ENCODE results near the gene CHCHD6.

Gene CHCHD6

DNA sequence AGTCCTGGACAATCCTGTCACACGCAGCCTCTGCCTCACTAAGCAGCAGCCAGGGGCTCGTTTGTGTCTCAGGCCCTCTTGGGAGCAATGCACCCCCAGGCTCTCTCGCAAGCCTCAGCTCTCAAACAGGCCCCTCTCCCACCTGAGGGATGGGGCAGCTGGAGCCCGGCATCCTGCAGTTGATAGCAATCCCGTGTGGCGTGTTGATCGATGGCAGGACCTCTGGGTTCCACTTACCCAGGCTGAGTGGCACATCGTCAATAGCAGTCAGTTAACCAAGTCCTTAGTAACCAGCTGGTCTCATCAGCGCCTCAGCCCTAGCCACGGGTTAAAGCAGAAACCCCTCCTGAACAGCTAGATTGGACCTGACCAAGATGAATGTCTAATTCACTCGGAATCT is 242.4 kb downstream of the CHCHD6 start:
- DNase-seq: no peak

GRCh38 chr3:126947429-126947828 is 243.4 kb downstream of the CHCHD6 start:
- DNase-seq: no peak

DNA sequence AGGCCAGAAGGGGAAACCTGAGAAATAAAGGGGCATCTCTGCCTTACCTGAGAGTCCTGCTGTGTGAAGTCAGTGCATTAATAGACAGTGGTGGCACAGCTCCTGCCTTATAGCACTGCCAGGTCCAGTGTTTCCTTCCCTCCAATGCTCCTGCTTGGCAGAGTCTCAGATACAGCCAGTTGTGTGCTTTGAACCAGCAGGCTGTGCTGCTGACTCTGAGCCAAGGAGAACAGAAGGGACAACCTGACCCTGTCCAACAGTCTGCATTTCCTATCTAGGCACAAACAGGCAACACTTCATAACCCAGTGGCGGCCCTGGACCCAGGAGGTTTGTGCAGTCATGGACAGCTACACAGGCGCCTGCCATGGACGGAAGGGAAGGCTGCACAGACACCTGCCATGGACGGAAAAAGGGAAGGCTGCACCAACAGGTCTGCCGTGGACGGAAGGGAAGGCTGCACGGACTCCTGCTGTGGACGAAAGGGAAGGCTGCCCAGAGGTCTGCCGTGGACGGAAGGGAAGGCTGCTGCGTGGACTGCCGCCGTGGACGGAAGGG is 245.0 kb downstream of the CHCHD6 start:
- no peak for DNase-seq

GRCh38 chr3:126951561-126951960 is 247.5 kb downstream of the CHCHD6 start:
- no peak for DNase-seq

GRCh38 chr3:126952261-126952982 is 248.4 kb downstream of the CHCHD6 start:
- no peak for DNase-seq

DNA sequence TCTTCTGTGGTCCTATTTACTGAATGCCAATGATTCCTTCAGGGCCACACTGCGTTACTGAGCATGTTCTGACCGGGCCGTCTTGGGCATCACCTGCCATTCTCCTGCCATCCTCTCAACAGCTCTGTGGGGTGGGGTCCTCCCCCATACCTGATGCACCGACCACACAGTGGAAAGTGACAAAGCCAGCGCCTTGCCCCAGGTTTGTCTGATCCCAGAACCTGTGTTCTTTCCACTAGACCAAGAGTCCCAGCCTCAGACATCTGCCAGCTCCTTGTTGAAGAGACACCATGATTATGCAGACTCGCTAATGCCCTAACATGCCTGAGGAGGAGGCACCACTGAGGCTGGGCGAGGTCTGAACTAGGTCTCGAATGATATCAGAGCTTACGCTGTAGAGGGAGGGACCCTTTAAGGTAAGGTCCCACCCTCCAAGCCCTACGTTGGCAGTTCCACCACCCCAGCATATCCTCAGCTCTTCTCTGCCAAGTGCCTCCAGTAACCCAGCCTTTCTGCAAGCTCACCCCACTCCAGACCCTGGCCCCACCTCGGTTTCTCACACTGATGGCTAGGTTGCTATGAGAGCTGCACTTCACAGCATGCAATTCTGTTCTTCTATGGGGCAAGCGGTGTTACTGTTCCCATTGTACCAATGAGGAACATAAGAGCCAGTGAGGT is 249.1 kb downstream of the CHCHD6 start:
- no peak for DNase-seq

- peak; percentile 19 for DNase-seq
These were observed 250.3 kb downstream of the CHCHD6 start for GRCh38 chr3:126954141-126954842.

GRCh38 chr3:126955004-126955790 is 251.2 kb downstream of the CHCHD6 start:
- no peak for DNase-seq

- DNase-seq: no peak
These were observed 252.3 kb downstream of the CHCHD6 start for GRCh38 chr3:126956361-126956760.

- no peak for DNase-seq
These were observed 253.0 kb downstream of the CHCHD6 start for GRCh38 chr3:126956866-126957650.

- DNase-seq: no peak
These were observed 254.0 kb downstream of the CHCHD6 start for GRCh38 chr3:126957776-126958637.

DNA sequence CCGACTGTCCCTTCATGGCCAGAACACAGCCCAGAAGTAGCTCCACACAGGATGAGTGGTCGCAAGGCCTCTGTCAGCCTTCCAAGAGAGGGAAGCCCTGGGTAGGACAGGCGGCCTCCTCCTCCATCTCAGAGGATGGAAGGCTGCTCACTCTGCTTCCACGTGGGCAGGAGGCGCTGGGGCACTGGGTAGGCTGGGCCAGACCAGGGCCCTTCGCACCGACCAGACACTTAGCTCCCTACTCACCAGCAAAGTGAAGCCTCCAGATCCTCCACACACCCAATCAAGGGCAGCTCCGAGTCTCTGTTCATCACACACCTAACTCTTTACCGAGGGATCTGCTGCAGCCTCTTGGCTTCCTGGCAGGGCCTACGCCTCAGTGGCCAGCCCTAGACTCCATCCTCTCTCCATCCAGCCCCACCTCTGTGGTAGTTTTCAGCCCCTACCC is 254.6 kb downstream of the CHCHD6 start:
- DNase-seq: no peak

DNA sequence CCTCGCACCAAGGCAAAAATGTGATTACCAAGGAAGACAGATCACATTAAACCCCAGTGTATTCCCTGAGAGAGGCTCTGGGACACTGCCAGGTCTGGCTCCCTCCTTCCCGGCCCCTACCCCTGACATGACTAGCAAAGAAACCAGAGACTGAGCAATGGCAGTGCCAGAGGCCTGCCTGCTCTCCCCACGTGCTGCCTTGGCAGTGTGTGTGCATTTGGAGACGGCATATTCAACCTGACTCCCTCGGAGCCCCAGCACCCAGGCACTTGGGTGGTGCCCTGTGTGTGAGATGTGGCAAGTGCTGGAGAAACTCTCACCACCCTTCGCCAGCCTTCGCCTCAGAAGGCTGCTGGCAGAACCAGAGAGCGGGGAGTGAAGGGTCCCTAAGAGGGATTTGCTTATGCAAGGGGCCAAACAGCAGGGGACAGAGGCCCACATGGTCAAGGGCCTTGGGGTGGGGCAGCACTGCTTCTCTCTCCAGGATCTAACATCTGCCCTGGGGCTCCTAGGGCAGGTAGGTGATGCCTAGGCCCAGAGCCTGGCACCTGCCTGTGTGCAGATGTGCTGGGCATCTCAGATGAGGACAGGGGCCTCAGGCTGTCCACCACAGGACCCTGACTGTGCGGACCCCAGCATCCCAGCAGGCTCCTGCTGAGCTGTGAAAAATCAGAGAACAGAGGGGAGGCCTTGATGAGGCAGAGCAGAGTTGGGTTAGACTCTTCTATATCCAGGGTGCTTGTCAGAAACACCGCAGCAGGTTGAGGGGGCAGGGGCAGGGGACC is 255.3 kb downstream of the CHCHD6 start:
- DNase-seq: no peak

DNA sequence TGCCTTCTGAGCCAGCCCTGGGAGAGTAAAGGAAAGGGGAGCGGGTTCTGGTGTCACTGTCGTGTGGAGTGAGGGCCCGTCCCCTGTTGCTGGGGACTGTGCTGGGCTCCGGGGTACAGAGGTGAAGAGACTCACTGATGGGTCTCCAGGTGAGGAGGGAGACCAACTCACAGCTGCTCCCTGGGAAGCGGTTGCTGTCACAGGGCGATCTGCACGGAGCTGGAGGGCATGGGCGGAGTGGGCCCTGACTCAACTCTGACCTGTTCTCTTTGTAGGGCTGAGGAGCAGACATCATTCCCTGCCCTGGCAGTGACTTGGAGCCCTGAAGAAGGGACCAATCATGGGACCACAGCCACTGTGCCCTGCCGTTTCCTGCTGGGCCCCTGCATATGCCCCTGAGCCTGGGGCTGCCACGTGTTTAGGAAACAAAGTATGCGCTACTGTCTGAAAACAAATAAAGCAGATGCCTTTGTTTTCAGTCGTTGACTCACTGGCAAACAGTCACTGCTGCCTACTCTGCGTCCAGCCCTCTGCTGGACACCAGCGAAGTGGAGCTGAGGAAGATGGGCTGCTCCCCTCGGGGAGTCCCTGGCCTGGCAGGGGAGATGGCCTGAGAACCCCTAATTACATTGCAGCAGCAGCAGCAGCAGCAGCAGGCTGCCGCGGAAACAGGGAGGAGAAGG is 256.0 kb downstream of the CHCHD6 start:
- no peak for DNase-seq

DNA sequence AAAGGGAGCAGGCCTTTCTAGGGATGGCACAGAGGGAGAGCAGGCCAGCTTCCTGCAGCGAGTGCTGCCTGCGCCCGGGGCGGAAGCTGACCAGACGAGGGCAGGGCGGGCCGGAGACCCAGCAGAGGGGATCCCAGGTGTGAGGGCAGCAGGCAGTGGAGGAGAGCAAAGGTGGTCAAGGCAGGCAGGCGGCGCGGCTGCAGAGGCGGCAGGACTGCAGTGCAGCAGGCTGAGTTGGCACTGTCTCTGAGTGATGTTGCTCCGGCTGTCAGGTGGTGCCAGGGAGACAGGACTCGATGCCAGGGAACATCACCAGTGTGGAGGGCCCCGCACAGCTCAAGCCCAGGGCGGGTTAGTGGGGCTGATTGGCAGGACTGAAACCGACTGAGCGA is 256.6 kb downstream of the CHCHD6 start:
- no peak for DNase-seq

DNA sequence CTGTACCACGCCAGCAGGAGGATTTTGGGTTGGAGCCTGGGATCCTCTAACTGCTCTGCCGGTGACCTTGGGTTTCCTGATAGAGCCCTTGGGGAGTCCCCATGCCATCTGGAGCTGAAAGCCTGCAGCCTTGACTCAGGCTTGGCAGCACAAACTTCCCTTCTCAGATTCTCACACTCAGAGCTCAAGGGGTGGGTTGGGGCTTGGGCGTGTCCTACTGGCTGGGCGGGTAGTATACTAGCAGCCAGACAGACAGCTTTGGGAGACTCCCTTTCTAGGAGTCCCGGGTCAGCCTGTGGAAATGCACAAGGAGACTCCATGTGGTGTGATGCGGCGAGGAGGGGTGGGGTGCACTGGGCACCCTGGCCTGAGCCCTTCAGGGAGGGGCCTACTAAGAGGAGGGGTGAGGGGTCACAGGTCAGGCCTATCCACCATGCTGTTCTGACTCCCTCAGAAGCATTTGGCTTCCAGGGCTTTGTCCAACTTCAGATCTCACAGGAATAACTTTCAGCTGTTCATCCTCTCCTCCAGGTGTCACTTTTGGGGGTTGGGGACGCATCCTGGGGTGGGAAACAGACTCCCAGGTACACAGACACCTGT is 257.3 kb downstream of the CHCHD6 start:
- no peak for DNase-seq

- no peak for DNase-seq
These were observed 257.9 kb downstream of the CHCHD6 start for GRCh38 chr3:126961791-126962461.

GRCh38 chr3:126962756-126963155 is 258.7 kb downstream of the CHCHD6 start:
- DNase-seq: no peak
